8988T (cell line): ENCODE results near the gene LRP8.

Experiments
- DNase-seq: peaks from one replicate; pipeline ENCODE4 v3.0.0; 2011

The LRP8 gene

DNA sequence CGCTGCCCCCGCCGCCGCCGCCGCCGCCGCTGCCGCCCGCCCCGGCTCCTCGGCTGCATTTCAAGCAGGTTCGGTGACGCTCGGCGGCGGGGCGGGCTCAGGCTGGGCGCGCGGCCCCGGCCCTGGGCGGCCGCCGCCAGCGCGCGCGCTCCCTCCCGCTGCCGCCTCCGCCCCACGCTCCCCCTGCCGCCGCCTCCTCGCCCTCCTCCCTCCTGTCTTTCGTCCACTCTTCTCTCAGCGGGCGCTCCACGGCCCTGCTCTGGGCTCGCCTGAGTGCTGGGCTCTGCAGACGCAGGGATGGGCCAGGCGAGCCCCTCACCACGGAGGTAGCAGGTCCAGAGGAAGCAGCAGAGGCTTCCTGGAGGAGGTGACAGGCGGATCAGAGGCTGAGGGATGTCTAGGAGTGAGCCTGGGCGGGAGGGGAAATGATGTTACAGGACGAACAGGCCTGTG lies at the start of gene LRP8:
Gene LRP8 (minus strand): TSS at position 62 of the 453 bp plus-strand sequence. CDS start 158 bp downstream, outside the sequence.
- peak; percentile 80 for DNase-seq

- no peak for DNase-seq
Measured at GRCh38 chr1:53377438-53377841, 49.6 kb upstream of the LRP8 start.

- no peak for DNase-seq
Measured at GRCh38 chr1:53376742-53377437, 49.0 kb upstream of the LRP8 start.

DNA sequence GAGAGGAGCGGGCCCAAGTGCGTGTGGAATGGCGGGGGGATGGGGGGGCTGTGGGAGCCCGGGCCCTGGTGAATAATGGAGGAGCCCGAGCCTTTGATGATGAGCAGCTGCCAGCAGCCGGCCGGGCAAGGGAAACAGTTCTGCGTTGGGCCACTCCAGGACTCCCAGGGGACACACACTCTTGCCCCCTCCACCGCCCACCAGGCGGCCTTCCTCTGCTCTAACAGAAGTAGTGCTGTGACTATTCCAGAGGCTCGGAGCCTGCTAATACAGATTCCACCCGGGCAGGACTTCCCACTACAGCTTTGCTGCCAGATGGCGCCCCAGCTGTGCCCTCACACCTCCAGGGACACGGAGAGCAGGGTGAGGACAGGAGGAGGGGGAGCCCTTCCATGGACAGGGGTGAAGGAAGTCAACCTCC lies 48.2 kb upstream of the LRP8 start:
- no peak for DNase-seq

- DNase-seq = no peak
Measured at GRCh38 chr1:53375440-53375839, 47.6 kb upstream of the LRP8 start.

DNA sequence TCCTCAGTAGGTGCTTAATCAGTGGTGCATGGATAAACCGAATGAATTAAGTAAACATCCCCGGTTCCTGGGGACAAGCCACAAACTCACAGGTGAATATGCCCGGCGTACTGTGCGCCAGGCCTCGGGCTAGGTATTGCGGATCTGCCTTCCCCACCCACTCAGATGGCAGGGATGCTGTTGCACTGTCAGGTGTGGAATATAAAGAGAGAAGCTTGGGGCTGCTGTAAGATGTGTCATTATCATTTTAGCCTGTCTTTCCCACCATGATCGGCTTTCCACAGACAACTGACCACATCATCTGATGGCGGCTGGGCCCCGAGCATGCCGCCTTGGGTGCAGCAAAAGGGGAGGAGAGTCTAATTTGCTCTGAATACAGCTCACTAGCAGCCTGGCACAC lies 45.4 kb upstream of the LRP8 start:
- no peak for DNase-seq

GRCh38 chr1:53372501-53372951 lies 44.7 kb upstream of the LRP8 start:
- DNase-seq = no peak

DNA sequence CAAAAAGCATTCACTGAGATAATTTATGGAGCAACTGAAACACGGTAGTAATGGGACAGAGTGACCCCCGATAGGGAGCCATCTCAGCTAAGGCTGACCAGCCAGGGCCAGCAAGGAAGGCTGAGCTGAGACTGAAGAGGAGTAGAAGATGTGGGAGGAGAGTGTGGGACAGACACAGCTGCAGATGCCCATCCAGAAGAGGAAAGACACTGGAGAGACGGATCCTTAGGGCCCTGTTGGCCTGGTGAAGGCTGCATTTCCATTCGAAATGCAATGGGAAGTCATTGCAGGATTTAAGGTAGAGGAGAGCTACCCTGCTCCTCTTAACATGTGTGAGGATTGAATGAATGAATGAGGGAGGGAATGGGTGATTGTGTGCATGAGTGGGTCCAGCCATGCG lies 44.0 kb upstream of the LRP8 start:
- no peak for DNase-seq

DNA sequence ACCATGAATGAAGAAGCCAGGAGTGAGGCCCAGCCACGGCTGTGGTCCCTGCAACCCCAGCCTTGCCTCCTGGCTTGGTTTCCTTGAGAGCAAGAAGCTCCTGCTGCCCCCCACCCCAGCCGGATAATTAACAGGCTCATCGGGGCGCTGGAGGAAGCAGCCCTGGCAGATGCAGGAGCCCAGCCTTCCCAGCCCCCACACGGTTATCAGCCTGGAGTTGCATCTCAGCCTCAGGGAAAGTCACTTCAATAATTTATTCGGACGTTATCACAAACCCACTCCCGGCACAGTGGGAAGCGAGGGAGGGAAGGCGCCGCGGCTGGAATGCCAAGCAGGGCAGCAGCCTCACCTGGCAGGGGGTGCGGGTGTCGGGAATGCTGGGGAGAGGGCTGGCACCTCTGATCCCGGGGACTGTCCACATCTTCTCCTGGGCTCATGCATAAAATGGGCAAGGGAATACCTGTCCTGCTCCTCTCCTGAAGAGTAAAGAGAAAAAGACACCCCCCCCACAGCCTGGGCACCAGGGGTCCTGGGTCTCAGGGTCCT lies 43.3 kb upstream of the LRP8 start:
- DNase-seq = no peak

- DNase-seq = no peak
Measured at GRCh38 chr1:53370369-53370961, 42.6 kb upstream of the LRP8 start.

DNA sequence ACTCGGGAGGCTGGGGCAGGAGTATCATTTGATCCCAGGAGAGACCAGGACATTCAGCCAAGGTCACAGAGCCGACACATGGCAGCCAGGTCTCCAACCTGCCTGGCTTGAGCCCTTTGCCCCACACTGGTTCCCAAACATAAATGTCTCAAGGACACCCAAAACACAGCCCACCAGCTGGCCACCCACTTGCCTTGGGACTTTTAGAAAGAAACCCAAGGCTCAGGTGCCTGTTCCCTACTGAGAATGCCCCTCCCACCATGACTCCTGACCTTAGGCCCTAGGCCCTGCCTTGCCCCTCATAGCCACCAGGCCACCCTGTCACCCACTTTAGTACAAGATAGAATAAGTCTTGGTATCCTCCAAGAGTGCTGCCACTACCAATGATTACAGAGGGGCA lies 41.9 kb upstream of the LRP8 start:
- no peak for DNase-seq

DNA sequence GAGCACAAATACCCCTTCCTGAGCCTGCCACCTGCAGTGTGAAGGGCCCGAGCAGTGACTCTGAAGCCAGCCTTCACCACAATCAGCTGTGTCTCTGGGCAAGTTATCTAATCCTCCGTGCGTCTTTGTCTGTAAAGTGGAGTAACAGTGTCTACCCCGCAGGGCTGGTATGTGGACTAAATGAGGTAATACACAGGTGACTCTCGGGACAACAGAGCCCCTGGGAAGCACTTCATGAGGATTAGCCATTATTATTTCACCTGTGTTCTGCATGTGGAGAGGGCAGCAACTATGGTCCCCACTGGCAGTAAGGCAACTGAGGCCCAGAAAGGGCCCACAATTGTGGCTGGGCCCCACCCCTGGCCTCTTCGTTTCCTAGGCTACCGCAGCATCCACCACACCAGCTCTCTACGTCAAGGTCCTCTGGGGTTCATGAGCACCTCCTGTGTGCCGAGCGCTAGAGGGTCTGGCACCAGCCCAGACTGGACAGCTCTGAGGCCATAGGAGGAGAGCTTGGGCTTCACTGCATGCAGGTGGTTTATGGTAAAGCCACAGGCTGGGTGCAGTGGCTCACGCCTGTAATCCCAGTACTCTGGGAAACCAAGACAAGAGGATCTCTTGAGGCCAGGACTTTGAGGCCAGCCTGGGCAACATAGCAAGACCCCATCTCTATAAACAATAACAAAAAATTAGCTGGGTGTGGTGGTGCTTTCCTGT lies 41.3 kb upstream of the LRP8 start:
- DNase-seq = no peak

- DNase-seq = no peak
Measured at GRCh38 chr1:53368314-53369033, 40.6 kb upstream of the LRP8 start.

DNA sequence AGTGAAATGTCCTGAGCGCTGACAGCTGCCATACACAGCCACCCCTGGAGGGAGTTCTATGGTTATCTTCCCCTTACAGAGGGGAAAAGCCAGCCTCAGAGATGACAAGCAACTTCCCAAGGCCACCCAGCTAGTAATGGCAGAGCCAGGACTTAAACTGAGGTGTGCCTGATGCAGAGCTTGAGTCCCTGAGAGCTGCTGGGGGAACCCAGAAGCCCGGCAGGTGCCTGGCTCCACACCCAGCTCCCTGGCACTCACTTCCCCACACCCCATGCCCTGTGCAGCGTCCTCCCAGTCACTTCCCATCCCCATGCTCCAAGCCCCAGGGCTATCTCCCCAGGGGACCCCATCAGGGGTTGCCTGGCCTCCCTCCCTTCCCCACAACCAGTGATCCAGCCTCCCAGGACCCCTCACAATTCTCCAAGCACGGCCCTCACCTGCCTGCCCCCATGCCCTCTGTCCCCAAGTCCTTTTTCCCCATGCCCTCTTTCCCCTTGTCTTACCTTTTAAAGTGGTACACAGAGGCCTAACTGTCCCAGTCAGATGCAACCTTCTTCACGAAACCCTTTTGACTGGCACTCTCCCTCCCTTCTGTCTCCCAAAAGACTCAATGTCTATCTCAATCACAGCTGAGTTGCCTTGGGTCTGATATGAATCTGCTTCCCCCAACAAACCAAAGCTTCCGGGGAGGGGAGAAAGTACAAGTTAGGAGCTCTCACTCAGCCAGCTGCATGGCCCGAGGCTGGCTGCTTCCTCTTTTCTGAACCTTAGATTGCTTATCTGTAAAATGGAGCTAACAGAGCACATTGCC lies 39.8 kb upstream of the LRP8 start:
- DNase-seq = no peak

DNA sequence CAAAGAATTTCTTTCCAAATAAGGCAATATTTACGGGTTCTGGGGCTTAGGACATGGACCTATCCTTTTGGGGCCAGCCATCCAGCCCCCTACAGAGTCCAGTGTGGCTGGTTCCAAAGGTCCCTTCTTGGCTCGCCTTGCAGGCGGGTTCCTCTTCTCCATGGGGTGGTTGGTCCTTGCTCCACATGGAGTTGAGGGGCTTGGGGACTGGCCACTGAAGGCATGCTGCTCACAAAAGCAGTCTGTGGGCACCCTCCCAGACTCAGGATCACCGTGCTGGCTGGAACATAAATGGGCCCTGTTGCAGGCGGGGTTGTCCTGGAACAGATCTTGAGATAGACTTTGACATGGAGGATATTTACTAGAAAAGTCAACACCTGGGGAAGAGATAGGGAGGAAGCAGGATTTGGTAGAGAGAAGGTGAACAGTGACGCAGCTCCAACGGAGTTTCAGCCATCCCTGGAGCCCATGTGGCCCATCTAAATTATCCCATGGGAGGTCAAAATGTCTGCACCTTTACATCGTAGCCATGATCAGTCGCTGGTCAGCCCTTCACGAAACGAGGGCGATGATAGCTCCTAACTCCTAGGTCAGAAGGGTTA lies 39.1 kb upstream of the LRP8 start:
- DNase-seq = no peak

DNA sequence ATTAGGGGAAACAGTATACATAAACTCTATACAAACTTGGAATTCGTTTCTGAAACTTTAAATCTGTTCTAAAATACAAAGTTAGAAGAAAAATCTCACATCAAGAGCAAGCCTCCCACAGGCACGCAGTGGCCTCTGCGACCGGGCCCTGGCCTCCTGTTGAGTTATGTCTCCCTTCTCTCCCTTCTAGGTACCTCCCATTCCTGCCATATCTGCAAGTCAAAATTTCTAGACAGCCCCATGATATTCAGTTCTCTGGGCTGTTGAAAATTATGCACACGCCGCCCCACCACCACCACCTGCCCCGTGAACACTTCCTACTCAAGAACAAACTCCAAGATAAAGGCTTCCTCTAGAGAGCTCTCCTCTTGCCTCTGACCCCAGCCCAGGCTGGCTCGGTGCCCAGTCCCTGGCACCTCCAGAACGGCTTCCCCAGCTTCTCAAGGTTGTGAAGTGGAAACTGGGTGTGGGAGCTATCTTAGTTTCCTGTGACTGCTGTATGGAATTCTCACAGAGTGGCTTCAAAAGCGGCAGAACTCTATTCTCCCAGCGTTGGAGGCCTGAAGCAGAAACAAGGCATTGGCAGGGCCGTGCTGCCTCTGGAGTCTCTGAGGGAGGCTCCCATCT lies 37.7 kb upstream of the LRP8 start:
- DNase-seq = no peak

GRCh38 chr1:53362851-53363642 lies 35.2 kb upstream of the LRP8 start:
- DNase-seq = no peak

- no peak for DNase-seq
Measured at GRCh38 chr1:53362270-53362669, 34.4 kb upstream of the LRP8 start.

DNA sequence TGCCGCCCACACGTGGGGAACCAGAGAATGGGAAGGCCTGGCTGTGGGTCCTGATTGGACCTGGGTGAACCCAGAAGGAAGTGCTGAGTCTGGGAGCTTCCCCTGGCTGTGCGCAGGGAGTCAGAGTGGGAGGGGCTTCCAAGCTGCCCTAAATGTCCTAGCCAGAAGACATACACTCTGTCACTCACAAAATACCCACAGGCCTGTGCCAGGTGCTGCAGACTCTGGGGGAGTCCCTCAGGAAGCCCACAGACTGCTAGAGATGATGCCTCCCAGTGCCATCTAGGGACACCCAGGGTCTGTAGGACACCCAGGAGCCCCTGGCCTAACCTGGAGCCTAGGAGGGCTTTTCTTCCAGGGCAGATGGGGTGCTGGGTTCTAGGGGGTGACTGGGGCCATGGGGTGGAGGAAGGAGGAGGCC lies 33.7 kb upstream of the LRP8 start:
- DNase-seq = no peak

DNA sequence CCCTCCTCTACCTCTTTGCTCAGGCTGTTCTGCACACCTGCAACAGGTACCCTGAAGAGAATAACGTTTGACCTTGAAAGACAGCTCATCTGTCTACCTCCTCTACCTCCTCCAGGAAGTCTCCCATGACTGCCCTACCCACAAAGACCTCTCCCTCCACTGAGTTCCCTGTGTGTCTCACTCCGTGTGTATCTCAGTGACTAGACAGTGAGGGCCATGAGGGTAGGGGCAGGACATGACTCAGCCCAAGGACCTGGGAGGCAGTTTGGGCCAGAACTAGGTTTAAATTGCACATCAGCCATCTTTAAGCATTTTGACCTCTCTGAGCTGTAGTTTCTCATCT lies 32.0 kb upstream of the LRP8 start:
- DNase-seq = no peak
